HCT116 (cell line): ENCODE results near the gene LTB4R2. TPM values are rescaled to one million over a fixed set of nuclear protein-coding genes. Genes with fewer than 3 reads are reported as not detected.

Experiments used
- ATAC-seq: fragments of 200-7000 bp; cut with Tn5 transposase; 2 replicates; pipeline ENCODE4 v1.9.1; 2020; ENCODE audit warnings: mild to moderate bottlenecking, moderate library complexity
- BruUV-seq: library from RNA; stranded (reverse); fragments of 400-500 nt; replicated peaks from 2 replicates; lab custom pipeline; 2021; lab: Mats Ljungman, UMichigan
- CTCF ChIA-PET: fragments of 300-600 bp; sonication (Branson Sonifier 250); formaldehyde crosslinking; loops from one replicate; lab custom pipeline; 2021; ENCODE audit warnings: antibody characterized with exemption; lab: Charles Lee
- POLR2A ChIA-PET: fragments of 300-600, 350-600 bp; sonication (Branson Sonifier 250); formaldehyde crosslinking; loops from one replicate; lab custom pipeline; 2021; ENCODE audit warnings: antibody characterized with exemption; lab: Charles Lee
- RAD21 ChIA-PET, 2 experiments: fragments of 300-600 bp; sonication (Branson Sonifier 250); formaldehyde crosslinking; loops; one replicate each; lab custom pipeline; 2023; ENCODE audit warnings: low total read pairs in 2 of 2; ENCODE audit not compliant: uncharacterized antibody in 2 of 2, unreplicated experiment in 2 of 2, low non-redundant PET in 1 of 2; lab: Charles Lee
- DNase-seq: peaks from one replicate; pipeline ENCODE4 v3.0.0-alpha.2; 2010; ENCODE audit warnings: low read depth, low spot score
- H2AFZ ChIP-seq: fragments of 200-600 bp; shearing (Covaris generic), sonication (generic); 2 replicates; pipeline ENCODE4 v1.6.1; 2017; ENCODE audit warnings: low read depth, mixed run types, mixed read lengths, antibody characterized with exemption, low read length; ENCODE audit not compliant: poor library complexity, severe bottlenecking
- H3K27ac ChIP-seq: 2 replicates; pipeline ENCODE4 v1.5.1; 2012; ENCODE audit warnings: low read depth, low read length
- H3K27me3 ChIP-seq: fragments of 200-600 bp; sonication (generic); 2 replicates; pipeline ENCODE4 v1.6.1; 2016; ENCODE audit warnings: mixed run types, low read length, mixed read lengths; ENCODE audit not compliant: insufficient read depth
- H3K36me3 ChIP-seq, 2 experiments: fragments of 200-500 bp in 1 of 2; fragments of 200-600 bp in 1 of 2; sonication (Bioruptor generic) in 1 of 2; sonication (generic) in 1 of 2; 2 replicates each; pipeline versions ENCODE4 v1.5.1 to v1.6.1; 2014 to 2016; ENCODE audit warnings: low read length in 2 of 2, inconsistent platforms in 1 of 2, mixed read lengths in 1 of 2, mixed run types in 1 of 2; ENCODE audit not compliant: insufficient read depth in 2 of 2, control insufficient read depth in 1 of 2
- H3K4me1 ChIP-seq, 2 experiments: fragments of 200-600 bp in 1 of 2; sonication (generic) in 1 of 2; 2 replicates each; pipeline versions ENCODE4 v1.5.1 to v1.6.1; 2012 to 2017; ENCODE audit warnings: low read length in 2 of 2, inconsistent platforms in 1 of 2, mild to moderate bottlenecking in 1 of 2, mixed read lengths in 1 of 2, mixed run types in 1 of 2, moderate library complexity in 1 of 2; ENCODE audit not compliant: insufficient read depth in 2 of 2, control insufficient read depth in 1 of 2
- H3K4me2 ChIP-seq: fragments of 200-600 bp; sonication (generic); 2 replicates; pipeline ENCODE4 v1.6.1; 2017; ENCODE audit warnings: mixed run types, low read length, mixed read lengths
- H3K4me3 ChIP-seq, 2 experiments: fragments of 200-600 bp in 1 of 2; sonication (generic) in 1 of 2; replicated peaks in 1 of 2; 2 replicates each; pipeline ENCODE4 v1.5.1; 2011 to 2016; ENCODE audit warnings: low read length in 2 of 2, control low read depth in 1 of 2, low read depth in 1 of 2, mild to moderate bottlenecking in 1 of 2, mixed read lengths in 1 of 2, mixed run types in 1 of 2
- H3K79me2 ChIP-seq: fragments of 200-600 bp; sonication (generic); 2 replicates; pipeline ENCODE4 v1.6.1; 2017; ENCODE audit warnings: mild to moderate bottlenecking, mixed run types, low read length, moderate library complexity, mixed read lengths; ENCODE audit not compliant: insufficient read depth
- H3K9ac ChIP-seq: fragments of 200-600 bp; sonication (generic); 2 replicates; pipeline ENCODE4 v1.6.1; 2016; ENCODE audit warnings: low read length, mixed read lengths
- H3K9me2 ChIP-seq: fragments of 200-600 bp; sonication (generic), shearing (Covaris generic); 2 replicates; pipeline ENCODE4 v1.6.1; 2017; ENCODE audit warnings: mixed run types, mild to moderate bottlenecking, moderate library complexity; ENCODE audit not compliant: insufficient read depth
- H3K9me3 ChIP-seq, 2 experiments: fragments of 200-500 bp in 1 of 2; fragments of 200-600 bp in 1 of 2; sonication (Bioruptor generic) in 1 of 2; sonication (generic) in 1 of 2; 2 replicates each; pipeline ENCODE4 v1.6.1; 2014 to 2017; ENCODE audit warnings: low read length in 2 of 2, mixed read lengths in 2 of 2, inconsistent platforms in 1 of 2, low read depth in 1 of 2, mild to moderate bottlenecking in 1 of 2, mixed run types in 1 of 2, moderate library complexity in 1 of 2; ENCODE audit not compliant: control insufficient read depth in 1 of 2, insufficient read depth in 1 of 2
- H4K20me1 ChIP-seq: fragments of 200-600 bp; sonication (generic), shearing (Covaris generic); 2 replicates; pipeline ENCODE4 v1.6.1; 2017; ENCODE audit warnings: mixed run types, mild to moderate bottlenecking, moderate library complexity; ENCODE audit not compliant: insufficient read depth
- ATF3 ChIP-seq: IDR thresholded peaks from 2 replicates; pipeline ENCODE4 v1.6.1; 2012
- CBX3 ChIP-seq: IDR thresholded peaks from 2 replicates; pipeline ENCODE4 v1.6.1; 2012; ENCODE audit warnings: low read depth
- CEBPB ChIP-seq: IDR thresholded peaks from 2 replicates; pipeline ENCODE4 v1.6.1; 2012; ENCODE audit warnings: low read depth
- CTCF ChIP-seq, 3 experiments: fragments of 200-600 bp in 1 of 3; sonication (generic) in 1 of 3; IDR thresholded peaks in 2 of 3; conservative IDR thresholded peaks in 1 of 3; 2 replicates each; pipeline ENCODE4 v1.5.1; 2012 to 2017; ENCODE audit warnings: low read depth in 2 of 3, low read length in 2 of 3, antibody characterized with exemption in 1 of 3, borderline replicate concordance in 1 of 3, control low read depth in 1 of 3, mild to moderate bottlenecking in 1 of 3, mixed read lengths in 1 of 3, mixed run types in 1 of 3, moderate library complexity in 1 of 3; ENCODE audit not compliant: insufficient read depth in 1 of 3
- EGR1 ChIP-seq: IDR thresholded peaks from 2 replicates; pipeline ENCODE4 v1.6.1; 2012; ENCODE audit warnings: low read depth
- ELF1 ChIP-seq: IDR thresholded peaks from 2 replicates; pipeline ENCODE4 v1.6.1; 2012; ENCODE audit warnings: low read depth, borderline replicate concordance
- FOSL1 ChIP-seq: IDR thresholded peaks from 2 replicates; pipeline ENCODE4 v1.6.1; 2012; ENCODE audit warnings: low read depth
- JUND ChIP-seq: IDR thresholded peaks from 2 replicates; pipeline ENCODE4 v1.6.1; 2012
- MAX ChIP-seq: IDR thresholded peaks from 2 replicates; pipeline ENCODE4 v1.6.1; 2012
- POLR2A ChIP-seq: IDR thresholded peaks from 2 replicates; pipeline ENCODE4 v1.7.0; 2011; ENCODE audit warnings: borderline replicate concordance; ENCODE audit not compliant: insufficient read depth, insufficient read length; ENCODE audit errors: extremely low read depth
- POLR2AphosphoS5 ChIP-seq: IDR thresholded peaks from 2 replicates; pipeline ENCODE4 v1.6.1; 2011; ENCODE audit warnings: mild to moderate bottlenecking, low read depth, low read length, moderate library complexity
- RAD21 ChIP-seq: IDR thresholded peaks from 2 replicates; pipeline ENCODE4 v1.6.1; 2012; ENCODE audit warnings: low read depth, mild to moderate bottlenecking
- REST ChIP-seq: IDR thresholded peaks from 2 replicates; pipeline ENCODE4 v1.6.1; 2012; ENCODE audit warnings: low read depth
- SIN3A ChIP-seq: IDR thresholded peaks from 2 replicates; pipeline ENCODE4 v1.6.1; 2012; ENCODE audit warnings: low read depth
- SP1 ChIP-seq: IDR thresholded peaks from 2 replicates; pipeline ENCODE4 v1.6.1; 2012; ENCODE audit warnings: low read depth
- SRF ChIP-seq: IDR thresholded peaks from 2 replicates; pipeline ENCODE4 v1.6.1; 2012; ENCODE audit warnings: low read depth
- TCF7L2 ChIP-seq: IDR thresholded peaks from 2 replicates; pipeline ENCODE4 v1.7.0; 2011; ENCODE audit warnings: borderline replicate concordance, inconsistent platforms; ENCODE audit not compliant: insufficient read depth, insufficient read length; ENCODE audit errors: extremely low read depth
- YY1 ChIP-seq: IDR thresholded peaks from 2 replicates; pipeline ENCODE4 v1.6.1; 2011; ENCODE audit warnings: low read length, low read depth, moderate library complexity, mild to moderate bottlenecking; ENCODE audit not compliant: insufficient replicate concordance; ENCODE audit errors: extremely low read depth
- ZBTB33 ChIP-seq: IDR thresholded peaks from 2 replicates; pipeline ENCODE4 v1.6.1; 2011; ENCODE audit warnings: mild to moderate bottlenecking, low read length, moderate library complexity; ENCODE audit not compliant: insufficient replicate concordance; ENCODE audit errors: extremely low read depth
- ZFX ChIP-seq: fragments of 450-650 bp; IDR thresholded peaks from 2 replicates; pipeline ENCODE4 v1.6.1; 2017
- intact Hi-C: fragments of 100-400 bp; cut with micrococcal nuclease; formaldehyde crosslinking; loops from 2 replicates; pipeline ENCODE4 v1.10.0; 2022
- total RNA-seq: library from RNA; stranded (reverse); gene quantifications from one replicate; pipeline ENCODE4 v1.2.1, GENCODE V29; 2021; ENCODE audit not compliant: unreplicated experiment

LTB4R2 gene
- total RNA-seq, 1 experiment from 2014 or later: 15.4 TPM

GRCh38 chr14:24268225-24268624, 41.7 kb upstream of the LTB4R2 start:
- no peak for TF ChIP-seq SIN3A
- no peak for TF ChIP-seq POLR2A
- no peak for TF ChIP-seq SRF
- TF ChIP-seq POLR2AphosphoS5: no peak
- no peak for TF ChIP-seq TCF7L2
- no peak for TF ChIP-seq REST
- no peak for TF ChIP-seq ATF3
- no peak for TF ChIP-seq ZFX
- no peak for TF ChIP-seq SP1
- TF ChIP-seq YY1: no peak
- TF ChIP-seq FOSL1: no peak
- no peak for TF ChIP-seq CTCF (IDR thresholded peaks at IDR 0.05 in 2 of 3, conservative IDR thresholded peaks at IDR 0.05 in 1 of 3; ENCODE audit: borderline replicate concordance in 1 of 3, insufficient read depth in 1 of 3, low read depth in 2 of 3, low read length in 2 of 3)
- TF ChIP-seq ZBTB33: no peak
- no peak for TF ChIP-seq ELF1
- no peak for TF ChIP-seq CBX3
- no peak for TF ChIP-seq RAD21
- no peak for TF ChIP-seq JUND
- TF ChIP-seq CEBPB: no peak
- no peak for TF ChIP-seq EGR1
- TF ChIP-seq MAX: no peak
- TF ChIP-seq, all 23 proteins: peak for 0
- H3K4me3 ChIP-seq: no peak overlapping the region
- no peak for ATAC-seq
- RAD21 ChIA-PET: no interaction called here
- no peak overlapping the region for H2AFZ ChIP-seq
- no peaks in the 10 kb centered on the region for H4K20me1 ChIP-seq
- intact Hi-C loops: no loop called here
- H3K4me2 ChIP-seq: no peak overlapping the region
- no peaks in the 10 kb centered on the region; a peak in 1 of 4 replicates for H3K36me3 ChIP-seq
- H3K4me1 ChIP-seq: peaks cover 5 to 17% of the 10 kb centered on the region in 2 experiments; a peak in 3 of 4 replicates
- H3K27me3 ChIP-seq: no peaks in the 10 kb centered on the region
- H3K27ac ChIP-seq: no peak overlapping the region
- DNase-seq: no peak
- BruUV-seq: no TSS peak
- H3K9ac ChIP-seq: no peak overlapping the region
- POLR2A ChIA-PET: no interaction called here
- H3K79me2 ChIP-seq: peaks cover 4% of the 10 kb centered on the region; the same call in 1 of the 2 replicates
- CTCF ChIA-PET: interaction anchor here (0.7 kb wide), 1 partner anchor 168 kb away, joined by 3 read pairs; no protein-coding TSS in a partner anchor
- H3K9me3 ChIP-seq: no peaks in the 10 kb centered on the region
- no peaks in the 10 kb centered on the region for H3K9me2 ChIP-seq
